Activated CD4-positive, alpha-beta T cell treated with anti-CD3 and anti-CD28 coated beads, Interleukin-2, Interleukin-6, amounts not matched to agents 100 ng/mL and 50 ng/mL, durations not matched to agents 16 hours and 8 hours (primary cell): ENCODE data around the gene SPATA24.
A peak's percentile ranks its signal among the peaks of the same experiment; 100 is the strongest.
"Not testable (repeated sequence)": the region's sequence is repeated elsewhere in the genome, so short reads cannot be mapped to it uniquely, and the experiment has no call there.

ENCODE experiments used
- DNase-seq: peaks from one replicate; pipeline ENCODE4 v3.0.0-alpha.2; 2020

SPATA24 gene

GRCh38 chr5:139403787-139404483 is at the start of gene SPATA24:
Gene SPATA24 (minus strand): TSS chr5:139404089. CDS start chr5:139404060, 29 bp downstream.
- DNase-seq: peak; percentile 99

GRCh38 chr5:139451878-139452660 is 48.2 kb upstream of the SPATA24 start:
- no peak for DNase-seq

GRCh38 chr5:139451176-139451575 is 47.3 kb upstream of the SPATA24 start:
- DNase-seq: no peak

GRCh38 chr5:139446956-139447779 is 43.3 kb upstream of the SPATA24 start:
- DNase-seq: peak; percentile 90

GRCh38 chr5:139445325-139446170 is 41.7 kb upstream of the SPATA24 start:
- DNase-seq: no peak

GRCh38 chr5:139443831-139444453 is 40.1 kb upstream of the SPATA24 start:
- peak; percentile 42 for DNase-seq

GRCh38 chr5:139440416-139440815 is 36.5 kb upstream of the SPATA24 start:
- DNase-seq: not testable (repeated sequence)

GRCh38 chr5:139439013-139439903 is 35.4 kb upstream of the SPATA24 start, which contains the start of gene DNAJC18:
Gene DNAJC18 (minus strand): TSS chr5:139439525. CDS start chr5:139439445, 80 bp downstream.
- DNase-seq: peak; percentile 93

GRCh38 chr5:139438707-139439012 is 34.8 kb upstream of the SPATA24 start:
- no peak for DNase-seq

- no peak for DNase-seq
Measured at GRCh38 chr5:139435676-139436075, 31.8 kb upstream of the SPATA24 start.

- no peak for DNase-seq
Measured at GRCh38 chr5:139431706-139432105, 27.8 kb upstream of the SPATA24 start.

- no peak for DNase-seq
Measured at GRCh38 chr5:139430015-139430414, 26.1 kb upstream of the SPATA24 start.

GRCh38 chr5:139426203-139426885 is 22.5 kb upstream of the SPATA24 start:
- no peak for DNase-seq

GRCh38 chr5:139425497-139425896 is 21.6 kb upstream of the SPATA24 start:
- no peak for DNase-seq

- peak; percentile 85 for DNase-seq
Measured at GRCh38 chr5:139422307-139422893, 18.5 kb upstream of the SPATA24 start.

- no peak for DNase-seq
Measured at GRCh38 chr5:139419226-139420192, 15.6 kb upstream of the SPATA24 start.

GRCh38 chr5:139418793-139419192 is 14.9 kb upstream of the SPATA24 start:
- DNase-seq: no peak

- DNase-seq: no peak
Measured at GRCh38 chr5:139417214-139417613, 13.3 kb upstream of the SPATA24 start.

- DNase-seq: no peak
Measured at GRCh38 chr5:139416651-139417050, 12.8 kb upstream of the SPATA24 start.
